Colonic mucosa (tissue), 4 donors: ENCODE measurements around the gene TTN. TPM values are rescaled to one million over a fixed set of nuclear protein-coding genes. Genes with fewer than 3 reads are reported as not detected.
A peak's percentile ranks its signal among the peaks of the same experiment; 100 is the strongest.

Source experiments
- DNase-seq: peaks from one replicate; pipeline ENCODE4 v3.0.0-alpha.2; 2020
- H3K27ac ChIP-seq: fragments of 200-600 bp; one replicate; pipeline ENCODE4 v1.8.0; 2021
- H3K27me3 ChIP-seq: fragments of 200-600 bp; one replicate; pipeline ENCODE4 v1.8.0; 2021
- H3K36me3 ChIP-seq: fragments of 200-600 bp; one replicate; pipeline ENCODE4 v1.8.0; 2021
- H3K4me1 ChIP-seq: fragments of 200-600 bp; one replicate; pipeline ENCODE4 v1.8.0; 2021; ENCODE audit warnings: mild to moderate bottlenecking
- H3K4me3 ChIP-seq: fragments of 200-600 bp; one replicate; pipeline ENCODE4 v1.8.0; 2021
- H3K9ac ChIP-seq, 2 donors: one replicate each; pipeline ENCODE4 v1.7.0; 2013; ENCODE audit warnings: control low read depth in 2 of 2, low read depth in 2 of 2, low read length in 2 of 2
- H3K9me3 ChIP-seq: fragments of 200-600 bp; one replicate; pipeline ENCODE4 v1.8.0; 2021
- CTCF ChIP-seq: fragments of 200-600 bp; IDR thresholded peaks from one replicate; pipeline ENCODE4 v1.8.0; 2022; ENCODE audit warnings: antibody characterized with exemption, mild to moderate bottlenecking
- intact Hi-C: fragments of 100-400 bp; cut with DNase I; formaldehyde crosslinking; loops from one replicate; pipeline ENCODE4 v1.14.1; 2022
- total RNA-seq, 2 donors: library from RNA; stranded (reverse); fragmentation: NEBNext Ultra II Directional in 1 of 2; extraction: Animal tissue kit (Norgen Biotek cat#: 25700) in 1 of 2; gene quantifications; one replicate each; pipeline ENCODE4 v1.2.1, GENCODE V29; 2021
- donor health status: healthy.
- donor health status: DM: no; HTN: no; CAD: no.
- donor health status: DM: no; HTN: no; CAD: no.

The TTN gene
- total RNA-seq, 2 donors from 2014 or later = 0.99 to 1.8 TPM

DNA sequence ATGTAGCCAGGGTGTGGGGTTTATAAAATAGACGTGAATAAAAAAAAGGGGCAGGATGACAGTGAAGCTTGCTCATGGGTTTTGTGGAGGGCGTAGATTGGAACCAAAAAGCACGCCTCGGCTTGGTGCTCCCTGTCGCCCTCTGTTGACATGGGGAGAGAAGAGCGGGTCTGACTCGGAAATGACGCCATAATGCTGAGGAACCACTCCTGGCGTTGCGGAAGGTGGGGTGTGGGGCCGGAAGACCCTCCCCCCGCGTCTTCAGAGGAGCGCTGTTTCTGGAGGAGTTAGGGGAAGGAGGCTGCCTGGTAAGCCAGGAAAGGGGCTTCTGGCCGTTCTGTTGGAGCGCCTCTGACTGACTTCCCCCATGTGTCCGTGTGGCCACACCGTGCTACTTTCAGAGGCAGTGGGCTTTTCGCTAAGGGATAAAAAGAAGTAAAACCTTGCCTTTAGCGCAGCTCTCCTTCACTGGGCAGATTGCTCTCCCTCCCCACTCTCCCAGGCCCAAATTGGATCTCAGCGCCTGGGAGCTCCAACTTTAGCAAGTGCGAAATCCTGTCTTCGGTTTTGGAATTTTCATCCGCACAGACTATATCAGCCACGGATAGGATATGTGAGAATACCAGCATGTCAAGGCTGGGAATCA lies 284.1 kb downstream of the TTN start:
- H3K27me3 ChIP-seq = no peaks in the 10 kb centered on the region
- no peaks in the 10 kb centered on the region for H3K36me3 ChIP-seq
- H3K4me3 ChIP-seq = peak overlapping the region; percentile 60
- intact Hi-C loops = loop anchor here (5.0 kb wide), 1 partner anchor 36 kb away; no protein-coding TSS in a partner anchor
- peak overlapping the region; percentile 53 to 77 for H3K9ac ChIP-seq
- peak; percentile 44 for TF ChIP-seq CTCF
- no peaks in the 10 kb centered on the region for H3K9me3 ChIP-seq
- peak; percentile 83 for DNase-seq
- no peaks in the 10 kb centered on the region for H3K4me1 ChIP-seq
- H3K27ac ChIP-seq = no peak overlapping the region

DNA sequence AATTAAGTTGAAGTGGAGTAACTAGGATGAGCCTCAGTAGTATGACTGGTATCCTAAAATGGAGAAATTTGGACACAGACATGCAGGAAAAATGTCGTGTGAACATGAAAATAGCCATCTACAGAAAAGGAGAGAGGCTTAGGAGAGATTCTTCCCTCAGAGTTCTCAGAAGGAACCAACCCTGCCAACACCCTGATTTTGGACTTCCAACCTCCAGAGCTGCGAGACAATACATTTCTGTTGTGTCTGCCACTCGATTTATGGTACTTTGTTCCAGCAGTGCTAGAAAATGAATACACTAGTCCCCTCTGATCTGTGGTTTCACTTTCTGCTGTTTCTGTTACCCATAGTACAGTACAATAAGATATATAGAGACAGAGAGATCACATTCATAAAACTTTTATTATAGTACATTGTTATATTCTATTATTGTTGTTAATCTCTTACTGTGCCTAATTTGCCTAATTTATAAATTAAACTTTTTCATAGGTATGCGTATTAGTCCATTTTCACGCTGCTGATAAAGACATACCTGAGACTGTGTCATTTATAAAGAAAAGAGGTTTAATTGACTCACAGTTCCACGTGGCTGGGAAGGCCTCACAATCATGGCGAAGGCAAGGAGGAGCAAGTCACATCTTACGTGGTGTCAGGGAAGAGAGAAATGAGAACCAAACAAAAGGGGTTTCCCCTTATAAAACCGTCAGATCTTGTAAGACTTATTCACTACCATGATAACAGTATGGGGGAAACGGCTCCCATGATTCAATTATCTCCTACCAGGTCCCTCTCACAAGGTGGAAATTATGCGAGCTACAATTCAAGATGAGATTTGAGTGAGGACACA lies 285.7 kb downstream of the TTN start:
- Histone ChIP-seq H3K9ac (no peak overlapping the region), H3K27me3 (no peaks in the 10 kb centered on the region), H3K36me3 (no peaks in the 10 kb centered on the region), H3K9me3 (no peaks in the 10 kb centered on the region), H3K27ac (no peak overlapping the region), H3K4me1 (no peaks in the 10 kb centered on the region), H3K4me3 (no peak overlapping the region)
- intact Hi-C loops = loop anchor here (5.0 kb wide), 1 partner anchor 34 kb away; no protein-coding TSS in a partner anchor
- no peak for DNase-seq
- no peak for TF ChIP-seq CTCF

DNA sequence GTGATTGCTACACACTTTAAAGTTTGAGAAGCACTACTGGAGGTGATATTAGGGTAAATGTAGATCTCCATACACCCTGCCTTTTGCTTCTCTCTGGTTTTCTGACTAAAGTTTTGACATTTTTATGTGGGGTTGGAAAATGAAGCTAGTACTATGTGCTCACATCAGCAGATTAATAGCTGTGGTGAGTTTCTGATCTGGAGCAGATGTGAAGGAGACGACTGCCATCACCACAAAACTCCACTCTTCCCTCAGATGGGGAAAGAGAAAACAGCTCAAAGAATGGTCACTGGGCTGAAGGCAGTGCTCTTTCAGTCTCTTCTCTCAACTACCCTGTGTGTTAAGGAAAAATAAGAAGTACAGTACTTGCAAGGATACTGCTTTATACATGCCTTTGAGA lies 289.7 kb downstream of the TTN start:
- Histone ChIP-seq H3K36me3 (no peaks in the 10 kb centered on the region), H3K9me3 (no peaks in the 10 kb centered on the region), H3K9ac (no peak overlapping the region), H3K4me1 (no peaks in the 10 kb centered on the region), H3K4me3 (no peak overlapping the region), H3K27me3 (no peaks in the 10 kb centered on the region), H3K27ac (no peak overlapping the region)
- TF ChIP-seq CTCF = no peak
- DNase-seq = no peak
- intact Hi-C loops = no loop called here

- H3K4me3 ChIP-seq = no peak overlapping the region
- H3K36me3 ChIP-seq = no peaks in the 10 kb centered on the region
- no peaks in the 10 kb centered on the region for H3K27me3 ChIP-seq
- no peaks in the 10 kb centered on the region for H3K9me3 ChIP-seq
- no peaks in the 10 kb centered on the region for H3K4me1 ChIP-seq
- no peak overlapping the region for H3K9ac ChIP-seq
- H3K27ac ChIP-seq = no peak overlapping the region
- intact Hi-C loops = no loop called here
- TF ChIP-seq CTCF = no peak
- DNase-seq = no peak
Measured at GRCh38 chr2:178514664-178515063, 292.6 kb downstream of the TTN start.

- H3K9me3 ChIP-seq = no peaks in the 10 kb centered on the region
- TF ChIP-seq CTCF = no peak
- no peak for DNase-seq
- H3K27ac ChIP-seq = no peak overlapping the region
- no peaks in the 10 kb centered on the region for H3K4me1 ChIP-seq
- no peaks in the 10 kb centered on the region for H3K27me3 ChIP-seq
- no peak overlapping the region for H3K4me3 ChIP-seq
- H3K36me3 ChIP-seq = no peaks in the 10 kb centered on the region
- H3K9ac ChIP-seq = no peak overlapping the region
- intact Hi-C loops = no loop called here
Measured at GRCh38 chr2:178513876-178514275, 293.3 kb downstream of the TTN start.
